ENCODE data around the gene CERS2. TPM values are rescaled to one million over a fixed set of nuclear protein-coding genes. Genes with fewer than 3 reads are reported as not detected.

Gene CERS2
- total RNA-seq = 104 and 115 TPM in 2 replicates

GRCh38 chr1:150974580-150975478 lies at the start of gene CERS2:
TSS of gene CERS2 (minus strand) at chr1:150974835. CDS start at chr1:150969090, 5,745 bp downstream.

GRCh38 chr1:151008244-151009205 lies 33.9 kb upstream of the CERS2 start, which contains the start of gene PRUNE1:
TSS of gene PRUNE1 (plus strand) at chr1:151008449. CDS start at chr1:151008633, 184 bp downstream.

DNA sequence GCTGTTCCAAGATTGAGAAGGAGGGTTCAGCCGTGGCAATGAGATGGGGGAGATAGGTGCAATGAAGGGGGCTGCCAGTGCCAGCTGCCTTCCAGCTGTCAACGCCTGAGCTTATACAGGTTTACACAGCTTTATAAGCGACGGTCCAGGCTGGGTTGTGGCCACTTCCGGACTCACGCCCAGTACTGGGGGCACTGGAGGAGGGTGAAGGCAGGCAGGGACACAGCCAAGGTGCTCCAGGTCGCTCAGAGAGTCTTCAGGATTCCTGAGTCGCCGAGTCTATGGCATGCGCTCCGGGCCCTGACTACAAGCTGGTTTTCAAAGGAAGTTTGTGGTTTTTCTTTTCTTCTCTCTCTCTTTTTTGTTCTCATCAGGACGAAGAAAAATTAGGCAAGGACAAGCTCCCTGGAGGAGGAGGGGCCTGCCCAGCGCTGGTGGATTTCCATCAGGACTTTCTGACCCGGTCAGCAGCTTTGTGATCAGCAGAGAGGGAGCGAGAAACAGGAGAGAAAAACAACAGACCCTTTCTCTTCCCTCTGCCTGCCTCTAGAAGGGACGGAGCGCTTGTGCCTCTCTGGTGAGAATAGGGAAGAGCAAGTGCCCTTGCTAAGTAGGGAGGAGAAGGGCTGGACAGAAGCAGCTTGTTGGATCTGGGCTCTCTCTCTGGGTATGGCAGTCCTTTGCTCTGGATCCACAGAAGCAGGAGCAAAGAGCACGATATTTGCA lies 31.9 kb upstream of the CERS2 start, which contains the start of gene MINDY1:
MINDY1 (minus strand) TSS at position 576 of the 726 bp plus-strand sequence. CDS start 4,285 bp downstream, outside the sequence.

DNA sequence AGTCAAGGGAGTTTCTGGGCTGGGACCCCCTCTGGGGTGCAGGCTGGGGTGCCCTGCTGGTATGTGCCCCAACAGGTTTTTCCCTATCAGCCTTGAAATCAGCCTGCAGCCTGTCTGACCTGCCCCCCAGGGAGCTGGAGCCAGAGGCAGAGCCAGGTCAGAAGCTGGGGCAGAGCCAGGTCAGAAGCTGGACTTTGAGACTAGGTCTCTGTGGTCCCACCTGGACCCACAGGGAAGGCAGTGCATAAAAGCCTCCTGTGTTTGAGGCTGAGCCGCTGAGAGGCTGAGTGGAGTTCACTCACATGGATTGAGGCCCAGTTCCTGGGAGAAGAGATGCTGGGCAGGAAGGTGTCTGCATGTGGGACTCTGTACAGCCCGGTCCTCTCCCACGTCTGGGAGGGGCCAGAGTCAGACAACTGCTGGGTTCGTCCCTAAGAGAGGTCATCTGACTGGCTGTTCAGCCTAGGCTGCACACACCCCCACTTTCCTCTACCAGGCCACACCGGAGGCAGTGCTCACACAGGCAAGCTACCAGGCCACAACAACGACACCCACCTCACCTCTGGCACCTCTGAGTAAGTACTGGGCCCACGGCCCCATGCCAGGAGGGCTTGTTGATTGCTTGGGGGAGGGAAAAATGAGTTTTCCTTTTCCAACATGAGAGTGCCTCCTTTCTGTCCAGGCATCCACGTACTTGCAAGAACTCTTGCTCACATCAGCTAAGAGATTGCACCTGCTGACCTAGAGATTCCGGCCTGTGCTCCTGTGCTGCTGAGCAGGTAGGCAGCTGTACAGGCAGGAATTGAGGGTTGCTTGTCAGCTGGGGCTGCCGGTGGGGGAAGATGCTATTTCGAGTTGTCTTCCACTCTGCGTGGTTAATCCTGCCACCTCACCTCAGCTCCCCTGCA lies 7.4 kb upstream of the CERS2 start, which contains the start of gene ANXA9:
ANXA9 (plus strand) TSS at position 488 of the 908 bp plus-strand sequence. CDS start 814 bp downstream, outside the sequence.

DNA sequence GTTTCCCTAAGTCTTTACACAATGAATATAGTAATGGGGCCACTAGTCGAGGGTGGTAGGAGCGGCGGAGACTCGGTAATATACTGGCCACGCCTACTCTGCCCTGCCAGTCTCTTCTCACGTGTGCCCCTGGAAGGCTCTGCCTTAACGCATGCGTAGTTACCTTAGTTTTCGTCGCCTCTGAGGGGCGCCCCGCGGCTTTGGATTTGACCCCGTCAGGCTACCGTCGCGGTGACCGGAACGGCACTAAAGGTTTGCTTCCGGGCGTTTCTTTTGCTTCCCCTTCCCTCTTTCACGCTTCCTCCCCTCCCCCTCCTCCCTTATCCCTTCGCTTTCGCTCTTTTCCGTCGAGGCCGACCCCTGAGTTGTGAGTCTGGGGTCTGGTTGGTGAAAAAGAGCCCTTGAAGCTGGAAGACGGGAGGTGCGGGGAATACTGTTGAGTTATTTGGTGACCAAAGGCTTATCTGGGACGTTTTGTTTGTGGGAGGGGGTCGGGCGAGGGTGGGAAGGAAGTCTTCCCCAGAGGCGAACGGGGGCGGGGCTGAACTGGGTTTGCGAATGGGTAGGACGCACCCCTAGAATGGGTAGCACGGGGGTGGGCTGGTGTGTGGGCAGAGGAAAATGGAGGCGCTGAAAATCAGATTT lies 48.4 kb downstream of the CERS2 start, which contains the start of gene SETDB1:
SETDB1 (plus strand) TSS at position 267 of the 645 bp plus-strand sequence. CDS start 1,352 bp downstream, outside the sequence.

Other genes with a start within 250 kb of the CERS2 start
- 72.3 and 80.2 TPM in 2 replicates for gene CTSS, start 209.1 kb downstream of the CERS2 start, total RNA-seq
- gene CTSK, start 166.6 kb downstream of the CERS2 start, total RNA-seq = 2.6 and 4.3 TPM in 2 replicates
- 13.5 and 19.5 TPM in 2 replicates for gene ARNT, start 98.2 kb downstream of the CERS2 start, total RNA-seq
- not detected in 2 replicates for gene CTXND2, start 87.7 kb downstream of the CERS2 start, total RNA-seq
- gene SETDB1, start 48.5 kb downstream of the CERS2 start, total RNA-seq = 20.0 and 22.1 TPM in 2 replicates
- not detected in 2 replicates for gene ANXA9, start 7.5 kb upstream of the CERS2 start, total RNA-seq
- 7.1 and 9.6 TPM in 2 replicates for gene MINDY1, start 32.1 kb upstream of the CERS2 start, total RNA-seq
- gene PRUNE1, start 33.6 kb upstream of the CERS2 start, total RNA-seq = 4.7 and 6.3 TPM in 2 replicates
- not detected in 2 replicates for gene BNIPL, start 61.8 kb upstream of the CERS2 start, total RNA-seq
- gene C1orf56, start 72.9 kb upstream of the CERS2 start, total RNA-seq = 2.5 and 3.9 TPM in 2 replicates
- gene CDC42SE1, start 84.8 kb upstream of the CERS2 start, total RNA-seq = 49.9 and 51.4 TPM in 2 replicates
- gene MLLT11, start 85.6 kb upstream of the CERS2 start, total RNA-seq = 5.5 and 6.6 TPM in 2 replicates
- 6.3 and 6.4 TPM in 2 replicates for gene GABPB2, start 95.9 kb upstream of the CERS2 start, total RNA-seq
- 9.9 and 15.7 TPM in 2 replicates for gene SEMA6C, start 171.8 kb upstream of the CERS2 start, total RNA-seq
- gene TNFAIP8L2, start 181.8 kb upstream of the CERS2 start, total RNA-seq = 1.1 and 1.2 TPM in 2 replicates
- 3.3 and 3.6 TPM in 2 replicates for gene LYSMD1, start 191.1 kb upstream of the CERS2 start, total RNA-seq
- gene SCNM1, start 191.3 kb upstream of the CERS2 start, total RNA-seq = 29.9 and 33.4 TPM in 2 replicates
- 0.67 and 0.79 TPM in 2 replicates for gene TMOD4, start 201.1 kb upstream of the CERS2 start, total RNA-seq
- gene VPS72, start 215.4 kb upstream of the CERS2 start, total RNA-seq = 51.5 and 63.7 TPM in 2 replicates
- gene PIP5K1A, start 223.7 kb upstream of the CERS2 start, total RNA-seq = 37.2 and 37.5 TPM in 2 replicates

Data from mammary microvascular endothelial cell (primary cell).